Heart right ventricle (tissue), 16 donors: Measurements from ENCODE around the gene KPNA1. TPM values are rescaled to one million over a fixed set of nuclear protein-coding genes. Genes with fewer than 3 reads are reported as not detected.
"Not testable (repeated sequence)": the region's sequence is repeated elsewhere in the genome, so short reads cannot be mapped to it uniquely, and the experiment has no call there.

Source experiments
- ATAC-seq, 8 donors: fragments of 200-7000 bp; cut with Tn5 transposase; one replicate each; pipeline ENCODE4 v1.9.1; 2020; ENCODE audit warnings: mild to moderate bottlenecking in 8 of 8, moderate library complexity in 8 of 8, moderate number of reproducible peaks in 1 of 8
- DNase-seq, 2 donors: peaks; one replicate each; pipeline ENCODE4 v3.0.0-alpha.2; 2020
- H3K27ac ChIP-seq, 10 donors: fragments of 200-600 bp; sonication (generic) in 2 of 10; one replicate each; pipeline versions ENCODE4 v1.5.0 to v1.8.0; 2020 to 2022; ENCODE audit warnings: mild to moderate bottlenecking in 3 of 10
- H3K27me3 ChIP-seq, 7 donors: fragments of 200-600 bp; one replicate each; pipeline ENCODE4 v1.8.0; 2021 to 2022; ENCODE audit warnings: mild to moderate bottlenecking in 2 of 7
- H3K36me3 ChIP-seq, 9 donors: fragments of 200-600 bp; sonication (generic) in 1 of 9; one replicate each; pipeline versions ENCODE4 v1.5.0 to v1.8.0; 2020 to 2022; ENCODE audit warnings: mild to moderate bottlenecking in 2 of 9
- H3K4me1 ChIP-seq, 9 donors: fragments of 200-600 bp; sonication (generic) in 1 of 9; one replicate each; pipeline versions ENCODE4 v1.5.0 to v1.8.0; 2020 to 2022; ENCODE audit warnings: mild to moderate bottlenecking in 4 of 9
- H3K4me3 ChIP-seq, 10 donors: fragments of 200-600 bp; sonication (generic) in 2 of 10; one replicate each; pipeline versions ENCODE4 v1.5.0 to v1.8.0; 2020 to 2022; ENCODE audit warnings: mild to moderate bottlenecking in 7 of 10, moderate library complexity in 2 of 10
- H3K9me3 ChIP-seq, 11 donors: fragments of 200-600 bp in 10 of 11; sonication (generic) in 2 of 11; one replicate each; pipeline versions ENCODE4 v1.5.0 to v1.8.0; 2013 to 2022; ENCODE audit warnings: mild to moderate bottlenecking in 2 of 11, control low read depth in 1 of 11, moderate library complexity in 1 of 11
- CTCF ChIP-seq, 9 donors: fragments of 200-600 bp; sonication (generic) in 2 of 9; IDR thresholded peaks; one replicate each; pipeline versions ENCODE4 v1.5.0 to v1.8.0; 2021 to 2022; ENCODE audit warnings: antibody characterized with exemption in 9 of 9, mild to moderate bottlenecking in 5 of 9, moderate library complexity in 1 of 9
- WGBS, 2 donors: extraction: QIAGEN DNeasy Blood & Tissue Kit; methylation state at CpG; one replicate each; pipeline ENCODE4 v1.1.7; 2013; ENCODE audit warnings: inconsistent platforms in 1 of 2; 5-methylcytosine and 5-hydroxymethylcytosine counted together
- intact Hi-C, 10 donors: fragments of 100-400 bp; cut with DNase I; formaldehyde crosslinking; loops; one replicate each; pipeline versions ENCODE4 v1.11.1 to v1.14.2; 2022
- polyA plus RNA-seq, 2 donors: library from polyadenylated mRNA; stranded (reverse); fragments of 200-250 nt; gene quantifications; one replicate each; pipeline ENCODE4 v1.2.3, GENCODE V29; 2013
- total RNA-seq, 10 donors: library from RNA; stranded (reverse); fragmentation: NEBNext Ultra II Directional in 3 of 10; extraction: Animal tissue kit (Norgen Biotek cat#: 25700) in 3 of 10; gene quantifications; one replicate each; pipeline versions ENCODE4 v1.2.1 to v1.2.4, GENCODE V29; 2021 to 2023
- donor health status: Arrhythmogenic right ventricular cardiomyopathy.
- donor health status: ischemic (EF 13 %, LVEDD 7.1; RV severe dilation, severe dysfunction).
- donor health status: healthy with polysubstance abuse.
- donor health status: DM: no; HTN: yes; CAD: no.
- donor health status: DM: no; HTN: no; CAD: no.
- donor health status: ischemic (EF 25% LVEDD 6.9; RV normal size, moderate dysfunction).
- donor health status: ischemic (EF 25% LVEDD 5.7; RV mildly dilated, moderate dysfunction).
- donor health status: healthy.
- donor health status: DM: yes; HTN: yes; CAD: no.
- donor health status: Ischemic cardiomyopathy.
- donor health status: ischemic (EF 35%, LVEDD 5.7; RV mildly dilated, moderate dysfunction).
- donor health status: nonischemic (EF 11% LVEDD 7.7; RV severe dilation, severe dysfunction).
- donor health status: DM: yes; HTN: yes; CAD: no.
- donor health status: PGD.
- donor health status: ischemic (EF 29% LVEDD 5.4; RV normal size, mild dysfunction).
- donor health status: nonischemic (EF 23%, LVEDD 6.1; RV moderate dilation, normal function).

KPNA1 gene
- total and polyA plus RNA-seq, 12 donors: 14.5 to 121 (median 84.1) TPM

GRCh38 chr3:122510878-122511535 lies 3.7 kb downstream of the KPNA1 start:
- intact Hi-C loops: loop anchor here in 4 of 10 donors (5.0 to 10.0 kb wide), 3 partner anchors 34 to 94 kb away; partner anchors contain the start of gene WDR5B (in 2 of the 4)
- WGBS, 2 donors: 85 to 87% methylated on average over 8 of the region's 8 CpGs
- Histone ChIP-seq H3K4me3 (no peak overlapping the region), H3K27ac (no peak overlapping the region), H3K36me3 (no peaks in the 10 kb centered on the region), H3K9me3 (peaks cover 0 to 13% (median 0%) of the 10 kb centered on the region in 11 donors), H3K27me3 (no peaks in the 10 kb centered on the region), H3K4me1 (peaks cover 0 to 48% (median 43%) of the 10 kb centered on the region in 9 donors)
- DNase-seq (no peak), ATAC-seq (no peak)
- no peak for TF ChIP-seq CTCF (IDR thresholded peaks at IDR 0.05)

GRCh38 chr3:122508944-122509343 lies 5.8 kb downstream of the KPNA1 start:
- H3K27me3 ChIP-seq, intact Hi-C loops, H3K27ac ChIP-seq, H3K4me3 ChIP-seq, DNase-seq, H3K36me3 ChIP-seq: not testable (repeated sequence)
- Histone ChIP-seq H3K9me3 (peaks cover 0 to 13% (median 0%) of the 10 kb centered on the region in 11 donors), H3K4me1 (peaks cover 0 to 63% (median 43%) of the 10 kb centered on the region in 9 donors)
- WGBS, 2 donors: 73 to 76% methylated on average over 9 of the region's 9 CpGs
- peak in 3 of 8 donors; percentile 32 to 77 (median 44) for ATAC-seq

GRCh38 chr3:122508135-122508914 lies 6.4 kb downstream of the KPNA1 start:
- H3K4me1 ChIP-seq: peaks cover 0 to 64% (median 38%) of the 10 kb centered on the region in 9 donors

GRCh38 chr3:122506450-122506849 lies 8.3 kb downstream of the KPNA1 start:
- 95 to 100% methylated on average over 1 of the region's 1 CpG for WGBS, 2 donors
- Histone ChIP-seq H3K4me3 (no peak overlapping the region), H3K27ac (no peak overlapping the region), H3K4me1 (peaks cover 4 to 63% (median 35%) of the 10 kb centered on the region in 9 donors), H3K9me3 (peaks cover 0 to 13% (median 0%) of the 10 kb centered on the region in 11 donors), H3K36me3 (no peaks in the 10 kb centered on the region), H3K27me3 (no peaks in the 10 kb centered on the region)
- TF ChIP-seq CTCF (IDR thresholded peaks at IDR 0.05): no peak
- no peak for ATAC-seq
- DNase-seq: no peak
- intact Hi-C loops: no loop called here

More at GRCh38 chr3:122508135-122508914, 6.4 kb downstream of the KPNA1 start:
- intact Hi-C loops: no loop called here
- Histone ChIP-seq H3K27me3 (no peaks in the 10 kb centered on the region), H3K9me3 (peaks cover 0 to 13% (median 0%) of the 10 kb centered on the region in 11 donors), H3K27ac (no peak overlapping the region), H3K36me3 (no peaks in the 10 kb centered on the region), H3K4me3 (no peak overlapping the region)
- 88 to 90% methylated on average over 2 of the region's 2 CpGs for WGBS, 2 donors
- DNase-seq (no peak), ATAC-seq (no peak)
- no peak for TF ChIP-seq CTCF (IDR thresholded peaks at IDR 0.05)
